Astrocyte (in vitro differentiated cells and primary cell): ENCODE data around the gene GFER.
A peak's percentile ranks its signal among the peaks of the same experiment; 100 is the strongest.

ENCODE experiments used
- EZH2 ChIP-seq: IDR thresholded peaks from 2 replicates; pipeline ENCODE4 v1.6.1; 2012; ENCODE audit warnings: mild to moderate bottlenecking, low read length, inconsistent platforms; ENCODE audit not compliant: insufficient read depth
- TF ChIP-seq, protein P1 (sequence below): IDR thresholded peaks from 2 replicates; pipeline ENCODE4 v1.5.1; 2011; ENCODE audit warnings: low read depth, mild to moderate bottlenecking, inconsistent platforms, low read length, moderate library complexity; ENCODE audit not compliant: insufficient read depth

DNA sequence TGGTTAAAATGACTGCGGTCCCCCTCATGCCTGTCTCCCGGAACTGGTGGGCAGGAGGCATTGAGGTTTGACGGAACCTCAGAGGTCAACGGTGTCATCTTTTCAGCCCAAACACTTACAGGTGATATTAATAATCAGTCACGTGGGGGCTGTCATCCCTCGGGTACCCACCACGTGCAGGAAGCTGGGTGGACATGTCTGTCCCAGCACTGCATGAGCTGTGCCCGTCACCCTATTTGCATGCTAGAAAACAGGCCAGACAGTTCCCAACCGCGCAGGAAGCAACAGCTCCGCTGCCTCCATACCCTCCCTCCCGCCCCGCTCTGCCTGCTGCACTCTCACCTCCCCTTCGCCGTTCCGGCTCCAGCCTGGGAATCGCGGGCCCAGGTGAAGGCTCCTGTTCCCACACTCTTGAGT lies 7.2 kb downstream of the GFER start:
- TF ChIP-seq, protein P1, sequence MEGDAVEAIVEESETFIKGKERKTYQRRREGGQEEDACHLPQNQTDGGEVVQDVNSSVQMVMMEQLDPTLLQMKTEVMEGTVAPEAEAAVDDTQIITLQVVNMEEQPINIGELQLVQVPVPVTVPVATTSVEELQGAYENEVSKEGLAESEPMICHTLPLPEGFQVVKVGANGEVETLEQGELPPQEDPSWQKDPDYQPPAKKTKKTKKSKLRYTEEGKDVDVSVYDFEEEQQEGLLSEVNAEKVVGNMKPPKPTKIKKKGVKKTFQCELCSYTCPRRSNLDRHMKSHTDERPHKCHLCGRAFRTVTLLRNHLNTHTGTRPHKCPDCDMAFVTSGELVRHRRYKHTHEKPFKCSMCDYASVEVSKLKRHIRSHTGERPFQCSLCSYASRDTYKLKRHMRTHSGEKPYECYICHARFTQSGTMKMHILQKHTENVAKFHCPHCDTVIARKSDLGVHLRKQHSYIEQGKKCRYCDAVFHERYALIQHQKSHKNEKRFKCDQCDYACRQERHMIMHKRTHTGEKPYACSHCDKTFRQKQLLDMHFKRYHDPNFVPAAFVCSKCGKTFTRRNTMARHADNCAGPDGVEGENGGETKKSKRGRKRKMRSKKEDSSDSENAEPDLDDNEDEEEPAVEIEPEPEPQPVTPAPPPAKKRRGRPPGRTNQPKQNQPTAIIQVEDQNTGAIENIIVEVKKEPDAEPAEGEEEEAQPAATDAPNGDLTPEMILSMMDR = no peak
- TF ChIP-seq EZH2 = peak; percentile 78
